Thymus (tissue), 11 donors: Measurements from ENCODE around the gene CYRIA. TPM values are rescaled to one million over a fixed set of nuclear protein-coding genes. Genes with fewer than 3 reads are reported as not detected.

Experiments used
- DNase-seq, 9 donors: peaks; one replicate each; pipeline ENCODE4 v3.0.0-alpha.2; 2013; ENCODE audit warnings: low spot score in 9 of 9, low read depth in 6 of 9, missing footprints in 1 of 9
- H3K27ac ChIP-seq, 2 donors: one replicate each; pipeline ENCODE4 v1.5.1; 2013; ENCODE audit warnings: control low read depth in 1 of 2, low read depth in 1 of 2, low read length in 1 of 2, mild to moderate bottlenecking in 1 of 2, moderate library complexity in 1 of 2
- H3K27me3 ChIP-seq, 2 donors: one replicate each; pipeline ENCODE4 v1.5.1; 2013; ENCODE audit warnings: low read length in 1 of 2; ENCODE audit not compliant: control insufficient read depth in 2 of 2, insufficient read depth in 1 of 2
- H3K36me3 ChIP-seq, 2 donors: one replicate each; pipeline ENCODE4 v1.5.1; 2013; ENCODE audit warnings: low read length in 1 of 2, mild to moderate bottlenecking in 1 of 2, moderate library complexity in 1 of 2; ENCODE audit not compliant: control insufficient read depth in 2 of 2, insufficient read depth in 2 of 2
- H3K4me1 ChIP-seq, 2 donors: one replicate each; pipeline ENCODE4 v1.5.1; 2013; ENCODE audit warnings: low read length in 2 of 2; ENCODE audit not compliant: control insufficient read depth in 2 of 2, insufficient read depth in 2 of 2
- H3K4me3 ChIP-seq, 2 donors: one replicate each; pipeline ENCODE4 v1.5.1; 2013; ENCODE audit warnings: low read length in 2 of 2, control low read depth in 1 of 2, mild to moderate bottlenecking in 1 of 2
- H3K9me3 ChIP-seq, 2 donors: one replicate each; pipeline ENCODE4 v1.5.1; 2013; ENCODE audit warnings: low read length in 1 of 2, mild to moderate bottlenecking in 1 of 2; ENCODE audit not compliant: control insufficient read depth in 2 of 2, insufficient read depth in 1 of 2
- WGBS: extraction: QIAGEN DNeasy Blood & Tissue Kit; methylation state at CpG from one replicate; pipeline ENCODE4 v1.1.7; 2013; 5-methylcytosine and 5-hydroxymethylcytosine counted together
- polyA plus RNA-seq: library from polyadenylated mRNA; stranded (reverse); fragments of 200-250 nt; gene quantifications from one replicate; pipeline ENCODE4 v1.2.3, GENCODE V29; 2013
- total RNA-seq: library from RNA; stranded (reverse); fragments of 120-200 nt; gene quantifications from one replicate; pipeline ENCODE4 v1.2.4, GENCODE V29; 2013
- donor health status: healthy.

Gene CYRIA
- total and polyA plus RNA-seq, 2 donors: 4.0 to 7.2 TPM

GRCh38 chr2:16640001-16640700 lies 25.5 kb downstream of the CYRIA start:
- 94% methylated on average over 9 of the region's 9 CpGs for WGBS

GRCh38 chr2:16639431-16639830 lies 26.2 kb downstream of the CYRIA start:
- Histone ChIP-seq H3K4me1 (peaks cover 3 to 36% of the 10 kb centered on the region in 2 donors), H3K27me3 (peaks cover 0 to 5% of the 10 kb centered on the region in 2 donors), H3K4me3 (no peak overlapping the region), H3K27ac (no peak overlapping the region), H3K9me3 (no peaks in the 10 kb centered on the region), H3K36me3 (no peaks in the 10 kb centered on the region)
- no peak for DNase-seq
- WGBS: 55% methylated on average over 2 of the region's 2 CpGs

More at GRCh38 chr2:16640001-16640700, 25.5 kb downstream of the CYRIA start:
- DNase-seq: no peak
- Histone ChIP-seq H3K4me1 (peaks cover 3 to 34% of the 10 kb centered on the region in 2 donors), H3K27ac (no peak overlapping the region), H3K4me3 (no peak overlapping the region), H3K27me3 (peaks cover 0 to 5% of the 10 kb centered on the region in 2 donors), H3K9me3 (no peaks in the 10 kb centered on the region), H3K36me3 (no peaks in the 10 kb centered on the region)

- Histone ChIP-seq H3K27me3 (peaks cover 0 to 5% of the 10 kb centered on the region in 2 donors), H3K36me3 (no peaks in the 10 kb centered on the region), H3K4me3 (no peak overlapping the region), H3K4me1 (peaks cover 3 to 38% of the 10 kb centered on the region in 2 donors), H3K27ac (no peak overlapping the region), H3K9me3 (no peaks in the 10 kb centered on the region)
- 16% methylated on average over 8 of the region's 8 CpGs for WGBS
- DNase-seq: peak in 3 of 9 donors; percentile 40 to 53 (median 47)
Observed at GRCh38 chr2:16638946-16639345, 26.7 kb downstream of the CYRIA start.

GRCh38 chr2:16637304-16637703 lies 28.3 kb downstream of the CYRIA start:
- DNase-seq: no peak
- Histone ChIP-seq H3K4me1 (peaks cover 3 to 38% of the 10 kb centered on the region in 2 donors), H3K9me3 (no peaks in the 10 kb centered on the region), H3K4me3 (no peak overlapping the region), H3K27me3 (peaks cover 0 to 5% of the 10 kb centered on the region in 2 donors), H3K27ac (no peak overlapping the region), H3K36me3 (no peaks in the 10 kb centered on the region)
- 83% methylated on average over 1 of the region's 1 CpG for WGBS

- peak in 1 of 9 donors; percentile 44 for DNase-seq
- Histone ChIP-seq H3K27me3 (peaks cover 0 to 5% of the 10 kb centered on the region in 2 donors), H3K4me3 (no peak overlapping the region), H3K27ac (no peak overlapping the region), H3K4me1 (peaks cover 3 to 47% of the 10 kb centered on the region in 2 donors), H3K36me3 (no peaks in the 10 kb centered on the region), H3K9me3 (no peaks in the 10 kb centered on the region)
- 46% methylated on average over 15 of the region's 15 CpGs for WGBS
Observed at GRCh38 chr2:16635791-16636699, 29.6 kb downstream of the CYRIA start.

GRCh38 chr2:16633621-16634430 lies 31.8 kb downstream of the CYRIA start:
- Histone ChIP-seq H3K27me3 (peaks cover 0 to 5% of the 10 kb centered on the region in 2 donors), H3K4me1 (peaks cover 7 to 58% of the 10 kb centered on the region in 2 donors), H3K27ac (no peak overlapping the region), H3K36me3 (no peaks in the 10 kb centered on the region), H3K9me3 (no peaks in the 10 kb centered on the region), H3K4me3 (no peak overlapping the region)
- DNase-seq: no peak
- 94% methylated on average over 7 of the region's 7 CpGs for WGBS

- Histone ChIP-seq H3K36me3 (no peaks in the 10 kb centered on the region), H3K9me3 (no peaks in the 10 kb centered on the region), H3K4me1 (peaks cover 13 to 61% of the 10 kb centered on the region in 2 donors), H3K4me3 (no peak overlapping the region), H3K27ac (no peak overlapping the region), H3K27me3 (peaks cover 0 to 5% of the 10 kb centered on the region in 2 donors)
- WGBS: 89% methylated on average over 7 of the region's 7 CpGs
- DNase-seq: no peak
Observed at GRCh38 chr2:16632598-16632997, 33.0 kb downstream of the CYRIA start.

GRCh38 chr2:16630463-16630862 lies 35.2 kb downstream of the CYRIA start:
- WGBS: 12% methylated on average over 3 of the region's 3 CpGs
- Histone ChIP-seq H3K27me3 (peaks cover 0 to 2% of the 10 kb centered on the region in 2 donors), H3K27ac (peak overlapping the region in 1 of 2 donors; percentile 42), H3K9me3 (no peaks in the 10 kb centered on the region), H3K4me3 (no peak overlapping the region), H3K36me3 (no peaks in the 10 kb centered on the region), H3K4me1 (peaks cover 16 to 71% of the 10 kb centered on the region in 2 donors)
- DNase-seq: peak in 3 of 9 donors; percentile 38 to 61 (median 53)
